ENCODE measurements around the gene SFT2D2. TPM values are rescaled to one million over a fixed set of nuclear protein-coding genes. Genes with fewer than 3 reads are reported as not detected.
A peak's percentile ranks its signal among the peaks of the same experiment; 100 is the strongest.

SFT2D2 gene
- polyA plus RNA-seq, 1 of the 3 experiments (the other 2 are of a cell fraction), result 9.3 TPM

DNA sequence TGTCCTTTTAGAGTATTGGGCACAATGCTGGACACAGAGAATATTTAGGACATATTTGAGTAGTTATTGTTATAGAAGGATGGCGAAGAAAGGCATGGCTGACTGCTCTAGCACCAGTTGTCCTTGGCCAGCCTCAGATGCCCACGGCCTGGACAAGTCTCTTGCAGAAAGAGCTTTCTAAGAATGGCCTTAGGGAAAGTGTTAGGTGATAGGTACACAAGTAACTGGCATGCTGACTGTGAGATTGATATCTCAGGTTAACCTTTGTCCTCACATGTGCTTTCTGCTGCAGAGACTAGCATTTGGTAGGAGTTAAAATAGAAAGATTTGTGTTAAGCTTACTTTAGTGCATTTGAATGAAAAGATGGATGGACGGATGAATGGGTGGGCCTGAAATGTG lies 10.1 kb downstream of the SFT2D2 start:
- Histone ChIP-seq H3K9ac (no peak overlapping the region), H4K20me1 (ENCODE audit: insufficient read depth) (no peaks in the 10 kb centered on the region; the same call in 1 of the 2 replicates), H3K27me3 (ENCODE audit: insufficient read depth) (no peaks in the 10 kb centered on the region), H2AFZ (ENCODE audit: low read depth) (no peak overlapping the region), H3K4me3 (ENCODE audit: low read depth in 2 of 2, low read length in 1 of 2) (no peak overlapping the region), H3K9me3 (no peaks in the 10 kb centered on the region), H3K79me2 (ENCODE audit: insufficient read depth) (peaks cover 34% of the 10 kb centered on the region), H3K4me2 (no peak overlapping the region), H3K27ac (ENCODE audit: low read depth in 2 of 2, low read length in 1 of 2) (no peak overlapping the region), H3K36me3 (replicated peaks in 1 of 2; ENCODE audit: control insufficient read depth in 1 of 2, insufficient read depth in 2 of 2, low read length in 1 of 2) (peaks cover 60 to 86% of the 10 kb centered on the region in 2 experiments), H3F3A (replicated peaks; ENCODE audit: insufficient read depth) (peaks cover 6% of the 10 kb centered on the region), H3K9me2 (no peaks in the 10 kb centered on the region), H3K4me1 (ENCODE audit: control insufficient read depth in 1 of 2, insufficient read depth in 2 of 2, low read depth in 1 of 2, low read length in 1 of 2) (peaks cover 0 to 11% of the 10 kb centered on the region in 2 experiments; a peak in 1 of 4 replicates)
- CTCF ChIA-PET, result interaction anchor here (0.6 to 2.0 kb wide), 11 partner anchors 10 to 107 kb away, joined by 3 to 12 read pairs (median 4); partner anchors contain the start of gene SFT2D2
- DNase-seq, result no peak
- TF ChIP-seq, protein P1, sequence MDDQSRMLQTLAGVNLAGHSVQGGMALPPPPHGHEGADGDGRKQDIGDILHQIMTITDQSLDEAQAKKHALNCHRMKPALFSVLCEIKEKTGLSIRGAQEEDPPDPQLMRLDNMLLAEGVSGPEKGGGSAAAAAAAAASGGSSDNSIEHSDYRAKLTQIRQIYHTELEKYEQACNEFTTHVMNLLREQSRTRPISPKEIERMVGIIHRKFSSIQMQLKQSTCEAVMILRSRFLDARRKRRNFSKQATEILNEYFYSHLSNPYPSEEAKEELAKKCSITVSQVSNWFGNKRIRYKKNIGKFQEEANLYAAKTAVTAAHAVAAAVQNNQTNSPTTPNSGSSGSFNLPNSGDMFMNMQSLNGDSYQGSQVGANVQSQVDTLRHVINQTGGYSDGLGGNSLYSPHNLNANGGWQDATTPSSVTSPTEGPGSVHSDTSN (IDR thresholded peaks at IDR 0.05), result no peak
- TF ChIP-seq NFIC (IDR thresholded peaks at IDR 0.05; ENCODE audit: borderline replicate concordance), result no peak
- no peak for TF ChIP-seq SMC3 (IDR thresholded peaks at IDR 0.05; ENCODE audit: low read depth, low read length)
- TF ChIP-seq FOXM1 (IDR thresholded peaks at IDR 0.05; ENCODE audit: low read depth), result no peak
- POLR2A ChIA-PET, result interaction anchor here (2.2 kb wide), 1 partner anchor 10 kb away, joined by 6 read pairs; the partner anchor contains the start of gene SFT2D2
- WGBS (ENCODE audit: low lambda C conversion rate), result 72% methylated on average over 3 of the region's 3 CpGs

DNA sequence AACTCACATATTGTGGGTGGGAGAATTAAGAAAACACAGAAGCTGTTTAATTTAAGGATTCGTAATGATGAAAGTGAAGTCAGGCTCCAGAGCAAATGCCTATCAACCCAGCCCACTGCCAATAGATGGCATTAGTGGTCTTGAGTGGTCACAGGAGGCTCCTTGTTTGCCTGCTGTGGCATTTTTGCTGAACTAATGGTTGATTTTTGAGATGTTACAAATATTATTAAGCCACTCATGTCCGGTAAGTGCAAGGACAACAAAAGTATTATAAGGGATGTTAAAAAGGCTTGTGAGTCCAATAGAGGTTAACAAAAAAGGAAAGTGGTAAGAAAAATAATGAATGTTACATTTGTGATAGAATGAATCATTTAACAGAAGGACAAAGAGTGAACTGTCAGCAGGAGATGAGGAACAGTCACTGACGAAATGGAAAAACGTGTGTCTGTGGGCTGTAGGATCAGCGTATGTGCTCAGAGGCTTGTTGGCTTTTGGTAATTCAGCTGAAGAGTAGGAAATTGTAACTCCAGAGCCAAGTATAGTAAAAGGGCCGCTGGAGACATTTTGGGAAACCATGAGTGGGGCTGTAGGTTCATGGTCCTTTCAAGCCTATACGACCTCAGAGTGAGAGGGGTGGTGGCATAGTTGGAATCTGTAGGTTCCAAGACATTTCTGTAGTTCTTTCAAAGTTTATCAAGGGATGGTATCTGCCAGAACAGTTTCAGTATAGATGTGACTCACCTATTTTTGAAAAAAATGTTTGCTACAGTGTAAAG lies 11.2 kb downstream of the SFT2D2 start:
- 88% methylated on average over 7 of the region's 7 CpGs for WGBS (ENCODE audit: low lambda C conversion rate)
- no peak overlapping the region for H3K4me2 ChIP-seq
- H3K27me3 ChIP-seq (ENCODE audit: insufficient read depth), result no peaks in the 10 kb centered on the region
- CTCF ChIA-PET, result no interaction called here
- POLR2A ChIA-PET, result no interaction called here
- no peaks in the 10 kb centered on the region for H3K9me2 ChIP-seq
- H4K20me1 ChIP-seq (ENCODE audit: insufficient read depth), result no peaks in the 10 kb centered on the region; the same call in 1 of the 2 replicates
- DNase-seq, result no peak
- peaks cover 23% of the 10 kb centered on the region; the same call in 1 of the 2 replicates for H3K79me2 ChIP-seq (ENCODE audit: insufficient read depth)
- H3K4me1 ChIP-seq (ENCODE audit: control insufficient read depth in 1 of 2, insufficient read depth in 2 of 2, low read depth in 1 of 2, low read length in 1 of 2), result peaks cover 0 to 8% of the 10 kb centered on the region in 2 experiments; a peak in 1 of 4 replicates
- H3F3A ChIP-seq (replicated peaks; ENCODE audit: insufficient read depth), result peaks cover 6% of the 10 kb centered on the region
- H2AFZ ChIP-seq (ENCODE audit: low read depth), result no peak overlapping the region
- H3K4me3 ChIP-seq (ENCODE audit: low read depth in 2 of 2, low read length in 1 of 2), result no peak overlapping the region
- no peak overlapping the region for H3K9ac ChIP-seq
- H3K27ac ChIP-seq (ENCODE audit: low read depth in 2 of 2, low read length in 1 of 2), result no peak overlapping the region
- no peaks in the 10 kb centered on the region for H3K9me3 ChIP-seq
- peaks cover 59 to 85% of the 10 kb centered on the region in 2 experiments for H3K36me3 ChIP-seq (replicated peaks in 1 of 2; ENCODE audit: control insufficient read depth in 1 of 2, insufficient read depth in 2 of 2, low read length in 1 of 2)
- TF ChIP-seq FOXM1 (IDR thresholded peaks at IDR 0.05; ENCODE audit: low read depth) (no peak), TCF12 (IDR thresholded peaks at IDR 0.05) (no peak), RXRA (IDR thresholded peaks at IDR 0.05; ENCODE audit: borderline replicate concordance, low read depth) (no peak), TEAD4 (IDR thresholded peaks at IDR 0.05; ENCODE audit: borderline replicate concordance, insufficient read depth) (no peak), YY1 (IDR thresholded peaks at IDR 0.05; ENCODE audit: low read depth) (no peak), RFX5 (IDR thresholded peaks at IDR 0.05; ENCODE audit: low read length) (no peak), TAF1 (IDR thresholded peaks at IDR 0.05; ENCODE audit: borderline replicate concordance, low read depth, low read length) (no peak), SMC3 (IDR thresholded peaks at IDR 0.05; ENCODE audit: low read depth, low read length) (no peak), RAD21 (IDR thresholded peaks at IDR 0.05; ENCODE audit: low read length) (no peak), NFIC (IDR thresholded peaks at IDR 0.05; ENCODE audit: borderline replicate concordance) (no peak), EP300 (IDR thresholded peaks at IDR 0.05; ENCODE audit: borderline replicate concordance in 1 of 2, low read depth in 1 of 2, low read length in 1 of 2) (no peak), CHD2 (IDR thresholded peaks at IDR 0.05; ENCODE audit: low read length, partially characterized antibody) (no peak)
- TF ChIP-seq, protein P2, sequence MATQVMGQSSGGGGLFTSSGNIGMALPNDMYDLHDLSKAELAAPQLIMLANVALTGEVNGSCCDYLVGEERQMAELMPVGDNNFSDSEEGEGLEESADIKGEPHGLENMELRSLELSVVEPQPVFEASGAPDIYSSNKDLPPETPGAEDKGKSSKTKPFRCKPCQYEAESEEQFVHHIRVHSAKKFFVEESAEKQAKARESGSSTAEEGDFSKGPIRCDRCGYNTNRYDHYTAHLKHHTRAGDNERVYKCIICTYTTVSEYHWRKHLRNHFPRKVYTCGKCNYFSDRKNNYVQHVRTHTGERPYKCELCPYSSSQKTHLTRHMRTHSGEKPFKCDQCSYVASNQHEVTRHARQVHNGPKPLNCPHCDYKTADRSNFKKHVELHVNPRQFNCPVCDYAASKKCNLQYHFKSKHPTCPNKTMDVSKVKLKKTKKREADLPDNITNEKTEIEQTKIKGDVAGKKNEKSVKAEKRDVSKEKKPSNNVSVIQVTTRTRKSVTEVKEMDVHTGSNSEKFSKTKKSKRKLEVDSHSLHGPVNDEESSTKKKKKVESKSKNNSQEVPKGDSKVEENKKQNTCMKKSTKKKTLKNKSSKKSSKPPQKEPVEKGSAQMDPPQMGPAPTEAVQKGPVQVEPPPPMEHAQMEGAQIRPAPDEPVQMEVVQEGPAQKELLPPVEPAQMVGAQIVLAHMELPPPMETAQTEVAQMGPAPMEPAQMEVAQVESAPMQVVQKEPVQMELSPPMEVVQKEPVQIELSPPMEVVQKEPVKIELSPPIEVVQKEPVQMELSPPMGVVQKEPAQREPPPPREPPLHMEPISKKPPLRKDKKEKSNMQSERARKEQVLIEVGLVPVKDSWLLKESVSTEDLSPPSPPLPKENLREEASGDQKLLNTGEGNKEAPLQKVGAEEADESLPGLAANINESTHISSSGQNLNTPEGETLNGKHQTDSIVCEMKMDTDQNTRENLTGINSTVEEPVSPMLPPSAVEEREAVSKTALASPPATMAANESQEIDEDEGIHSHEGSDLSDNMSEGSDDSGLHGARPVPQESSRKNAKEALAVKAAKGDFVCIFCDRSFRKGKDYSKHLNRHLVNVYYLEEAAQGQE (IDR thresholded peaks at IDR 0.05; ENCODE audit: low read depth, low read length), result no peak
- TF ChIP-seq, protein P3, sequence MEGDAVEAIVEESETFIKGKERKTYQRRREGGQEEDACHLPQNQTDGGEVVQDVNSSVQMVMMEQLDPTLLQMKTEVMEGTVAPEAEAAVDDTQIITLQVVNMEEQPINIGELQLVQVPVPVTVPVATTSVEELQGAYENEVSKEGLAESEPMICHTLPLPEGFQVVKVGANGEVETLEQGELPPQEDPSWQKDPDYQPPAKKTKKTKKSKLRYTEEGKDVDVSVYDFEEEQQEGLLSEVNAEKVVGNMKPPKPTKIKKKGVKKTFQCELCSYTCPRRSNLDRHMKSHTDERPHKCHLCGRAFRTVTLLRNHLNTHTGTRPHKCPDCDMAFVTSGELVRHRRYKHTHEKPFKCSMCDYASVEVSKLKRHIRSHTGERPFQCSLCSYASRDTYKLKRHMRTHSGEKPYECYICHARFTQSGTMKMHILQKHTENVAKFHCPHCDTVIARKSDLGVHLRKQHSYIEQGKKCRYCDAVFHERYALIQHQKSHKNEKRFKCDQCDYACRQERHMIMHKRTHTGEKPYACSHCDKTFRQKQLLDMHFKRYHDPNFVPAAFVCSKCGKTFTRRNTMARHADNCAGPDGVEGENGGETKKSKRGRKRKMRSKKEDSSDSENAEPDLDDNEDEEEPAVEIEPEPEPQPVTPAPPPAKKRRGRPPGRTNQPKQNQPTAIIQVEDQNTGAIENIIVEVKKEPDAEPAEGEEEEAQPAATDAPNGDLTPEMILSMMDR (IDR thresholded peaks at IDR 0.05), result peak; percentile 12; the same call in 1 of the 2 replicates
- TF ChIP-seq, protein P4, sequence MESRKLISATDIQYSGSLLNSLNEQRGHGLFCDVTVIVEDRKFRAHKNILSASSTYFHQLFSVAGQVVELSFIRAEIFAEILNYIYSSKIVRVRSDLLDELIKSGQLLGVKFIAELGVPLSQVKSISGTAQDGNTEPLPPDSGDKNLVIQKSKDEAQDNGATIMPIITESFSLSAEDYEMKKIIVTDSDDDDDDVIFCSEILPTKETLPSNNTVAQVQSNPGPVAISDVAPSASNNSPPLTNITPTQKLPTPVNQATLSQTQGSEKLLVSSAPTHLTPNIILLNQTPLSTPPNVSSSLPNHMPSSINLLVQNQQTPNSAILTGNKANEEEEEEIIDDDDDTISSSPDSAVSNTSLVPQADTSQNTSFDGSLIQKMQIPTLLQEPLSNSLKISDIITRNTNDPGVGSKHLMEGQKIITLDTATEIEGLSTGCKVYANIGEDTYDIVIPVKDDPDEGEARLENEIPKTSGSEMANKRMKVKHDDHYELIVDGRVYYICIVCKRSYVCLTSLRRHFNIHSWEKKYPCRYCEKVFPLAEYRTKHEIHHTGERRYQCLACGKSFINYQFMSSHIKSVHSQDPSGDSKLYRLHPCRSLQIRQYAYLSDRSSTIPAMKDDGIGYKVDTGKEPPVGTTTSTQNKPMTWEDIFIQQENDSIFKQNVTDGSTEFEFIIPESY (IDR thresholded peaks at IDR 0.05; ENCODE audit: borderline replicate concordance, low read depth), result no peak
- TF ChIP-seq, protein P5, sequence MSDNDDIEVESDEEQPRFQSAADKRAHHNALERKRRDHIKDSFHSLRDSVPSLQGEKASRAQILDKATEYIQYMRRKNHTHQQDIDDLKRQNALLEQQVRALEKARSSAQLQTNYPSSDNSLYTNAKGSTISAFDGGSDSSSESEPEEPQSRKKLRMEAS (IDR thresholded peaks at IDR 0.05; ENCODE audit: low read depth), result no peak
